Measurements from ENCODE around the gene BTG1. TPM values are rescaled to one million over a fixed set of nuclear protein-coding genes. Genes with fewer than 3 reads are reported as not detected.

BTG1 gene
- total and polyA plus RNA-seq, 9 of the 15 experiments (the other 6 are each of a cell fraction or from before 2014, with no cell fraction given), result 3.7 to 28.6 (median 7.4) TPM

GRCh38 chr12:92107621-92108131 lies 38.0 kb downstream of the BTG1 start:
- Histone ChIP-seq H3K4me2 (ENCODE audit: insufficient read depth, low read length) (peak overlapping the region; percentile 48), H3K79me2 (ENCODE audit: control insufficient read depth, insufficient read depth, low read length) (peaks cover 2% of the 10 kb centered on the region; the same call in 1 of the 3 replicates), H3K27ac (ENCODE audit: extremely low read depth, low read depth, low read length) (no peak overlapping the region), H4K20me1 (replicated peaks; ENCODE audit: control insufficient read depth, insufficient read depth, low read length) (no peaks in the 10 kb centered on the region), H3K9ac (ENCODE audit: insufficient read depth in 1 of 2, low read depth in 2 of 2, low read length in 2 of 2) (no peak overlapping the region), H3K4me1 (replicated peaks in 1 of 2; ENCODE audit: control insufficient read depth in 2 of 2, insufficient read depth in 2 of 2, low read length in 2 of 2) (peaks cover 8 to 38% of the 10 kb centered on the region in 2 experiments; a peak in 4 of 5 replicates), H3K9me3 (replicated peaks; ENCODE audit: control insufficient read depth, insufficient read depth, low read depth, low read length) (no peaks in the 10 kb centered on the region), H3K9me1 (ENCODE audit: control insufficient read depth, insufficient read depth, low read length) (no peaks in the 10 kb centered on the region), H3K27me3 (ENCODE audit: control insufficient read depth in 2 of 2, insufficient read depth in 2 of 2, low read length in 2 of 2) (no peaks in the 10 kb centered on the region), H3K4me3 (no peak overlapping the region), H3K36me3 (ENCODE audit: control insufficient read depth, insufficient read depth, low read length) (no peaks in the 10 kb centered on the region), H2AFZ (ENCODE audit: low read depth, low read length) (peak overlapping the region; percentile 69)
- no peak for DNase-seq (ENCODE audit: extremely low read depth in 1 of 4, low spot score in 3 of 4)
- ChIA-PET CTCF (ENCODE audit: low intra/inter-chr PET ratio) (no interaction called here), POLR2A (interaction anchor here (0.6 to 3.4 kb wide), 2 partner anchors 28 to 37 kb away, joined by 3 to 24 read pairs; partner anchors contain the start of gene BTG1)
- no TSS peak for BruUV-seq (replicated peaks)
- intact Hi-C loops (cut with micrococcal nuclease) (no loop called here), in situ Hi-C loops (cut with MboI) (no loop called here)
- no peak for FAIRE-seq
- ATAC-seq, result peak; percentile 22; the same call in 2 of the 3 replicates
- WGBS (ENCODE audit: insufficient coverage, low coverage, missing lambda C conversion rate), result 50% methylated on average over 7 of the region's 7 CpGs
- 0 out of 2 replicates have a peak, but pooled peaks have one; percentile 33 for TF ChIP-seq SOX6 (IDR thresholded peaks at IDR 0.05)
- no peak for TF ChIP-seq CBFA2T3 (IDR thresholded peaks at IDR 0.05)
- no peak for TF ChIP-seq MAFF (IDR thresholded peaks at IDR 0.05; ENCODE audit: low read length)
- TF ChIP-seq, protein P1, sequence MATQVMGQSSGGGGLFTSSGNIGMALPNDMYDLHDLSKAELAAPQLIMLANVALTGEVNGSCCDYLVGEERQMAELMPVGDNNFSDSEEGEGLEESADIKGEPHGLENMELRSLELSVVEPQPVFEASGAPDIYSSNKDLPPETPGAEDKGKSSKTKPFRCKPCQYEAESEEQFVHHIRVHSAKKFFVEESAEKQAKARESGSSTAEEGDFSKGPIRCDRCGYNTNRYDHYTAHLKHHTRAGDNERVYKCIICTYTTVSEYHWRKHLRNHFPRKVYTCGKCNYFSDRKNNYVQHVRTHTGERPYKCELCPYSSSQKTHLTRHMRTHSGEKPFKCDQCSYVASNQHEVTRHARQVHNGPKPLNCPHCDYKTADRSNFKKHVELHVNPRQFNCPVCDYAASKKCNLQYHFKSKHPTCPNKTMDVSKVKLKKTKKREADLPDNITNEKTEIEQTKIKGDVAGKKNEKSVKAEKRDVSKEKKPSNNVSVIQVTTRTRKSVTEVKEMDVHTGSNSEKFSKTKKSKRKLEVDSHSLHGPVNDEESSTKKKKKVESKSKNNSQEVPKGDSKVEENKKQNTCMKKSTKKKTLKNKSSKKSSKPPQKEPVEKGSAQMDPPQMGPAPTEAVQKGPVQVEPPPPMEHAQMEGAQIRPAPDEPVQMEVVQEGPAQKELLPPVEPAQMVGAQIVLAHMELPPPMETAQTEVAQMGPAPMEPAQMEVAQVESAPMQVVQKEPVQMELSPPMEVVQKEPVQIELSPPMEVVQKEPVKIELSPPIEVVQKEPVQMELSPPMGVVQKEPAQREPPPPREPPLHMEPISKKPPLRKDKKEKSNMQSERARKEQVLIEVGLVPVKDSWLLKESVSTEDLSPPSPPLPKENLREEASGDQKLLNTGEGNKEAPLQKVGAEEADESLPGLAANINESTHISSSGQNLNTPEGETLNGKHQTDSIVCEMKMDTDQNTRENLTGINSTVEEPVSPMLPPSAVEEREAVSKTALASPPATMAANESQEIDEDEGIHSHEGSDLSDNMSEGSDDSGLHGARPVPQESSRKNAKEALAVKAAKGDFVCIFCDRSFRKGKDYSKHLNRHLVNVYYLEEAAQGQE (IDR thresholded peaks at IDR 0.05; ENCODE audit: borderline replicate concordance), result peak; percentile 35; the same call in 1 of the 2 replicates
- TF ChIP-seq, protein P1 (CRISPR knock-in tag; IDR thresholded peaks at IDR 0.05; ENCODE audit: low read depth), result no peak

All from K562 (cell line).